Muscle of back (tissue), 11 donors: ENCODE data around the gene CRYGB. TPM values are rescaled to one million over a fixed set of nuclear protein-coding genes. Genes with fewer than 3 reads are reported as not detected.
"Not testable (repeated sequence)": the region's sequence is repeated elsewhere in the genome, so short reads cannot be mapped to it uniquely, and the experiment has no call there.

Experiments
- DNase-seq, 3 donors: peaks; one replicate each; pipeline versions ENCODE4 v3.0.0 to v3.0.0-alpha.2; 2013
- polyA plus RNA-seq, 10 donors: library from polyadenylated mRNA; unstranded; fragments of 120-200 nt; gene quantifications; one replicate each; pipeline ENCODE4 v1.2.1, GENCODE V29; 2013; ENCODE audit not compliant: insufficient read length in 10 of 10

The CRYGB gene
- polyA plus RNA-seq, 10 donors: not detected

DNA sequence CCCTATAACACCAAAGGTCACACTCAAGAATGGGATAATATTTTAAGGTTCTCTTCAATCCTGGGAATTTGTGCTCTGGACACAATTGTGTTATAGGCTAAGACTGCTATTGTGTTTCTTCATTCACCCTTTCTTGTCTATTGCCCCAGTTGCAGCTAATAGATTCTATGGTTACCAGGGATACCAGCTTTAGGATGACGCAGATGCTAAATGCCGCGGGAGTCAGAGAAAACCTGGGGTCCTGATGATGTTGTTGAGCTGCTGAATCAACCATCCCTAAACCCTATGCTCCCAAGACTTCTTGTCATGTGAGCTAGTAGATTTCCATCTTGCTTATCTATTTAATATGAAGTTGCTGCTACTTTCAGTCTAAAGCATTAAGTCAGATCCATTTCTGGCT, 27.0 kb downstream of the CRYGB start:
- DNase-seq: no peak

DNA sequence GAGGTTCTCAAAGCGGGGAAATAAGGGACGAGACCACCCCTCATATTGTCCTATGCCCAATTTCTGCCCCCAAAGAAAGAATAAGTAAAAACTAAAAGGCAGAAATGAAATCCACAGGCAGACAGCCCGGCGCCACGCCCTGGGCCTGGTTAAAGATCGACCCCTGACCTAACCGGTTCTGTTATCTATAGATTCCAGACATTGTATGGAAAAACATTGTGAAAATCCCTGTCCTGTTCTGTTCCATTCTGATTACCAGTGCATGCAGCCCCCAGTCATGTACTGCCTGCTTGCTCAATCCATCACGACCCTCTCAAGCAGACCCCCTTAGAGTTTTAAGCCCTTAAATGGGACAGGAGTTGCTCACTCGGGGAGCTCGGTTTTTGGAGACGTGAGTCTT, 28.6 kb downstream of the CRYGB start:
- DNase-seq: not testable (repeated sequence)

DNA sequence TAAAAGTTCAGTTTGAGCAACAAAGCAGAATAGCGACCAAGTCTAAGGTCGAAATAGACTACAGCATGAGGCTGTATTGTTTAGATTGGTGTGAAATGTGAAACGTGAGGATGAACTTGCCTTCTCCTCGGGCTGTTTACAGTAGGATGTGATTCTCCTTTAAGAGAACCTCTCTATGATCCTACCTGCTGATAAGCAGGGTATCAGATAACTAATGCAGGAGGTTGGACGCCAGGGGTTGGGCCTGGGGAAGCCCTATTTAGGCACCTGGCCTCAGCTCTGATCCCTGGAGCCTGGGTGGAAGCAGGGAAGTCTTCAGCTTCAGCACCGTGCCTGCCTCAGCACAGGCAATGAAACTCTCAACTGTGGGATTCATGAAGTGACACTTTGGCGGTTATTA, 33.0 kb downstream of the CRYGB start:
- no peak for DNase-seq

DNA sequence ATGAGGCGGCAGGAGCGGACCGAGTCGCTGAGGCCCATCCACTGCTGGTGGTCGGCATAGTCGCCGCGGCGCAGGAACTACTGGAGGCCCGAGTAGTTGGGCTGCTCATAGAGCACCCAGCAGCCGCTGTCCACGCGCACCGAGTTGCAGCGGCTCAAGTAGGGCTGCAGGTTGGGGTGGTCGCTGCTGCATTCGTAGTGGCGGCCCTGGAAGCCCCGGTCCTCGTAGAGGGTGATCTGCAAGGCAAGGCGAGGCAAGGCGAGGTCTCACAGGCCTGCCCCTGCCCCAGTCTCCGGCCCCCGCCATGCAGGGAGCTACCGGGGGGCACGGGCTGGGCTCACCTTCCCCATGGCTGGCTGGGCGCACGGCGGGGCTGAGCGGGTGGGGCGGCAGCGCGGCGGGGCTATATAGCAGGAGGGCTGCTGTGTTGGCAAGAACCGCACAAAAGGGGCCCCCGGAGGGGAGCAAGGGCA, 33.6 kb downstream of the CRYGB start:
- not testable (repeated sequence) for DNase-seq

DNA sequence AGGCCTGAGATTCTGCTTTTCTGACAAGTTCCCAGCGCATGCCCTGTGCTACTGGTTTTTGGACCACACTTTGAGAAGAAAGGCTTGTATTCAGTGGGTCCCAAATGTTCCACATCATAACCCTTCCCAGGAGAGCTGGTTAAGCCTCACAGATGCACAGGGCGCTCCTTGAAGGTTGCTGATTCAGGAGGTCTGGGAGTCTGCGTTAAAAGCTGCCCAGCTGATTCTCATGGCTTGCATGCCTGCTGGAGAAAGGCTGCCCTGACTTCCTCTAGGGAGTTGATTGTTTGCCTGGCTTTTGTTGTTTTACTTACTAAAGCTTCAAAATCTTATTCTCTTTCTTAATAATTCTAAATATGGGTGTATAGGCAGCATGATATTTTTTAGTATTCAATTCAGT, 42.3 kb downstream of the CRYGB start:
- DNase-seq: no peak

DNA sequence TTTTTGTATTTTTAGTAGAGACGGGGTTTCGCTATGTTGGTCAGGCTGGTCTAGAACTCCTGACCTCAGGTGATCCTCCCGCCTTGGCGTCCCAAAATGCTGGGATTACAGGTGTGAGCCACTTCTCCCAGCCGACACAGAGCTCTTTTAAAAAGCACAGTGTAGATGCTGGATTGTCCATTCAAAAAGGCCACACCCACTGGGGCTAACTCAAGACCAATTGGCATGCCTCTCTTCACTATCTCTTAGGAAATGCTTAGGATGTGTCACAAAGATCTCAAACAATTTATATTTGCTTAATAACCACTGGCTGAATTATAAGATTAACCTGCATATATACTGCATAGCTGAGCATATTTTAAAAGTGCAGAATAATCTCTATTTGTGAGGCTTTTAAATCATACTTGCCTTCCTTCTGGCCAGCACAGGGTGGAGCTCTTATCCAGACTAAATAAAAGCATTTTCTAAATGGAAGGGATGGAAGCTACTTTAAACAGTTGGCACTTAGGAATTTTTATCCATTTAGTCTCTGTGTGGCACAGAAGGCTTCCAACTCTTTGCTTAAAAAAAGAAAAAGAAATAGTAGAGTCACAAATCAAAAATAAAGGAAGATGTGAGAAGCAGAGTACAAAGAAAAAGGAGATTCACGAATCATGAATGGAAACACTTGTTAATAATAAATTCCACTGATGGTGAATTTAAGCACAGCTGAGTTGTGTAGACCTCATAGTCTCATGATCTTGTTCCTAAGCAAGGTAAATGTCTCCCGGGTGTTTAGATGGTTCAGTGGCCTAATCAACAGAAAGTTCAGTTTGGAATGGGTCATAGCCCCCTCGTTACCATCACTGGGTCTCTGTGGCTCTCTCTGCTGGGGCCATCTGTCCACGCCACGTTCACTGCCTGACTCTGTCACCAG, 44.0 kb downstream of the CRYGB start:
- peak in 2 of 3 donors; percentile 9 to 30 for DNase-seq

DNA sequence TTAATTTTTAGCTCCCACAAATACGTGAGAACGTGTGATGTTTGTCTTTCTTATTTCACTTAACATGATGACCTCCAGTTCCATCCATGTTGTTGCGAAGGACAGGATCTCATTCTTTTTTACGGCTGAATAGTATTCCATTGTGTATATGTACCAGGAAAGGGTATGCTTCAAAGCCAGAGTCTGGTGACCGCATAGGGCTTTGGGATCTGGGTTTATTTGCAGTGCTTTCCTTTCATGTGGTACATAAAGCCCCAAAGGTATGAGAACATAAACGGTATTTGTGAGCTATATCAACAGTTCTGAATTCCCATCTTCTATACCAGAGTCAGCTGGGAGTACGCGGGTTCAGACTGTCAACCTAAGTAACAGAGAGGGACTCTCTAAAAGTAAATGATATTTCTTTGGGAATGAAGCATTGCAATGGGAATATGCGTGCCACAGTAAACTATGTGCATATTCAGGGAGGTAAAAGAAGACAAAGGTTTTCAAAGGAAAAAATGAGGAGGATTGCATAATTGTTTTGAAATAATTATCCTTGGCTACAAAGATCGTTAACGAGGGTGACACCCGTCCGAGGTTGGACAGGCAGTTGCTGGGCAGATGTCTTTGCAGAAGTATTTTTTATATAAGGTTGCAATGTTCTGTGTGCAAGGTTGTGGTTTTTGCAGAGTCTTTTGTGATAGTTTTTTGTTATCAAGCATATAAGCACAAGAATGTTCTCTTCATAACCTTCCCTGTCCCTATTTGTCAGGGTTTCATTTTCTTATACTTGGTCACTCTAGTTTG, 46.1 kb downstream of the CRYGB start:
- DNase-seq: no peak

DNA sequence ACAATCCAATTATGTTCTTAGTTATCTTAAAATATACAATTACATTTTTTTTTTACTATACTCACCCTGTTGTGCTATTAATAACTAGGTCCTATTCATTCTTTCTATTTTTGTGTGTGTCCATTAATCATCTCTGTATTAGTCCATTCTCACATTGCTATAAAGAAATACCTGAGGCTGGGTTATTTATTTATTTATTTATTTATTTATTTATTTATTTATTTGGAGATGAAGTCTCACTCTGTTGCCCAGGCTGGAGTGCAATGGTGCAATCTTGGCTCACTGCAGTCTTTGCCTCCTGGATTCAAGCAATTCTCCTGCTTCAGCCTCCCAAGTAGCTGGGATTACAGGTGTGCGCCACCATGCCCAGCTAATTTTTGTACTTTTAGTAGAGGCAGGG, 47.3 kb downstream of the CRYGB start:
- DNase-seq: not testable (repeated sequence)

DNA sequence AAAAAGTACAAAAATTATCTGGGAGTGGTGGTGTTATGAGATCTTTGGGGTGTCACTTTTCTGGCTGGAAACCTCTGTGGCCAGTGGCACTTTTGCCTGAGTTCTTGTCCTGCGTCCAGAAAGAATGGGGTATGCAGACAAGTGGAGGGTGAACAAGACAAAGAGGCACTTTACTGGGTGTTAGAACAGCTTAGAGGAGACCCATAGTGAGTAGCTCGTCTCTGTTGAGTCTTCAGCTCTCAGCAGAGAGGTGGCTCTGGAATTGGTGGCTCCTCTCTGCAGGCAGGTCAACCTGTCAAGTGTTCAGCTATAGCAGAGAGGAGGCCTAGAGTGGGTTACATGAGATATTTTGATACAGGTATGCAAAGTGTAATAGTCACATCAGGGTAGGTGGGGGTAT, 47.7 kb downstream of the CRYGB start:
- DNase-seq: no peak

DNA sequence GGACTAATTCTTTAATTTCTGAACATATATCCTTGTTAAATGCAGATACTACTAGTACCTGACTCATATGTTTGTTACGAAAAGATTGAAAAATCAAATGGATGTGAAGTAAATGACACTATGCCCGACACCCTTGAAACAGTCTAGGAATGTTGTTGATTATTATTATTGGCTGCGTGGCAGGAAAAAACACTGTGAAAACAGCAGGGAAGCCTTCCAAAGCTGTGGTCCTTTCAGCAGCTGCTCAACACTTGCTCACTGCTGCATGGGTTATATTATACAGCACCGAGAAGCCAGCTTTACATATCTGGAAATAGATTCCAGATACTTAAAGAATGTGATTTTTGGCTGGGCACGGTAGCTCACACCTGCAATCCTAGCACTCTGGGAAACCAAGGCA, 48.2 kb downstream of the CRYGB start:
- no peak for DNase-seq

DNA sequence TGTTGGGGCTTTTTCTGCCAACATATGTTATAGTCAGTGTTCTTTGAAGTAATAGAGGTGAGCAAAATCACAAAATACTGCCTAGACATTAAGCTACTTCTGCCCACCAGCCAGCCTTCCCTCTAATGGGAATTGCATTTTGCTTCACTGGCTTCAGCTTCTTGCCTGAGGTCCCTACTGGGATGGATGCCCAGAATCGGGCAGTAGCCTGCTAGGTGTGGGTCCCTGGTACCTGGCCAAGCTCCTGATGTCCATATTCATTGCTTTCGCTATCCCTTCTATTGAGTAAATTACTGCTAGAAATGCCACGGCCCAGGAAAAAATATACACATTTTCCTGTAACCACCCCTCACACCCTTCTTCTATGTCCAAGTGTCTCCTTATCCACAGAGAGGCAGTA, 48.6 kb downstream of the CRYGB start:
- no peak for DNase-seq

DNA sequence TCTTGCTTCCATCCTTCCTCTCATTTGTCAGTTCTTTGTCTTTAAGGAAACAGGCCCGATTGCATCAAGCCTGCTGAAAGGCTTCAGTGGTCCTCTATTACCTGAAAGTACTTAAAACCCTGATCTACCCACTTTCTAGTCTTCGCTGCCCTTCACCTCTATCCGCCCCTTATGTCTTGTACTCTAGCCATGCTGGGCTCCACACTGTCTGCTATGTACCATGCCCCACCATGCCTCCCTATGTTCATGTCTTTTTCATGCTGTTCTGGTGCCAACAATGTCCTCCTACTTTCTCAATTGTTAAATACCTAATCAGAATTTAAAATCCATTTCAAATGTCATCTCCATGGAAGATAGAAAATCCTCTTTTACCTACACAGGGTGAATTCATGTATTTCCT, 49.9 kb downstream of the CRYGB start:
- DNase-seq: no peak

DNA sequence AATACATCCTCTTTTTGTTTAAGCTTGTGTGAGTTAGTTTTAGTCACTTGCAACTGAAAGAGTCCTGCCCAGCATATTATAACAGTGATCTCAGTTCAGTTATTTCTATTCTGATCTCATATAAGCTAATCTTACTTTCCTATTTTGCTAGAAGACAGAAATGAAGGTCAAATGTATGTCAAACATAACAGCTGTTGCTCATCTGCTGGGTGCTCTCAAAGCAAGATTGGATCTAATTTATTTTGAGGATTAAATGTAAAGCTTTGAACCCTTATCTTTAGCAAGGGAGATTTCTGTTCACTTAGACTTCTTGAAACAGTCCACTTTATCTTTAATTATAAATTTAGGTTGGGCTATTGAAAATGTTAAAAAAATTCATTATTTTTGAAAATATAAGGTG, 52.8 kb downstream of the CRYGB start:
- no peak for DNase-seq

Other genes with a start within 250 kb of the CRYGB start
- gene PLEKHM3, start 120.6 kb downstream of the CRYGB start, polyA plus RNA-seq: 1 to 10 TPM; 5.3 to 8.9 (median 7.1) TPM
- not detected for gene CRYGD, start 21.6 kb downstream of the CRYGB start, polyA plus RNA-seq
- not detected for gene CRYGC, start 16.3 kb downstream of the CRYGB start, polyA plus RNA-seq
- gene CRYGA, start 17.4 kb upstream of the CRYGB start, polyA plus RNA-seq: not detected
- gene C2orf80, start 43.9 kb upstream of the CRYGB start, polyA plus RNA-seq: not detected
- 10 to 100 TPM; 33.1 to 45.9 (median 40.1) TPM for gene IDH1, start 108.9 kb upstream of the CRYGB start, polyA plus RNA-seq
- 10 to 100 TPM; 12.2 to 23.1 (median 17.4) TPM for gene PIKFYVE, start 120.1 kb upstream of the CRYGB start, polyA plus RNA-seq